WTC11 (cell line): ENCODE measurements around the gene OR5H1.

Experiments used
- EMX1 ChIP-seq: fragments of 250-450 bp; sonication (Bioruptor Pico); IDR thresholded peaks from 2 replicates; pipeline ENCODE4 v1.8.0; 2021; ENCODE audit warnings: mild to moderate bottlenecking
- SMAD3 ChIP-seq: sonication (generic); formaldehyde crosslinking; IDR thresholded peaks from 2 replicates; pipeline ENCODE4 v1.8.0; 2022; ENCODE audit warnings: missing genetic modification reagents, mild to moderate bottlenecking, borderline replicate concordance
- TF ChIP-seq, protein P1 (sequence below): fragments of 200-600 bp; IDR thresholded peaks from 2 replicates; pipeline ENCODE4 v1.8.0; 2022; ENCODE audit warnings: antibody characterized with exemption
- TF ChIP-seq, protein P2 (sequence below): sonication (generic); formaldehyde crosslinking; IDR thresholded peaks from 2 replicates; pipeline ENCODE4 v1.8.0; 2022; ENCODE audit warnings: mild to moderate bottlenecking, missing genetic modification reagents

DNA sequence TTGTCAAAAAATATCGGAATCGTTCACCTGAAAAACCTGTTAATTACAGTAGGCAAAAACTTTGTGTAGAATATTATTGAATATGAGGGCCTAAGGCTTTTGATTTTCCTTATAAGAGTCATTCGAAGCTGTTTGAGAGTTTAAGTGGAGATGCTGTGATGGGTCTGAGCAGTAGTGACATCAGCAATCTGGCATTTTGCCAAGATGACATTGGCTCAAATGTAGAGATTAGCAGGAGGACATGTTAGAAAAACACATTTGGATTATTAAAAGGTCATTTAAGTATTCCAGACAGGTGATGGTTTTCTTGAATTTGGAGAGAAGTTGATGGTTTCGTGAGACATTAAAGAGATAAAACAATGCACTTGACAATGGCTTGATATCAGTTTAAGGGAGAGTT is 30.7 kb upstream of the OR5H1 start:
- no peak for TF ChIP-seq SMAD3
- TF ChIP-seq, protein P1, sequence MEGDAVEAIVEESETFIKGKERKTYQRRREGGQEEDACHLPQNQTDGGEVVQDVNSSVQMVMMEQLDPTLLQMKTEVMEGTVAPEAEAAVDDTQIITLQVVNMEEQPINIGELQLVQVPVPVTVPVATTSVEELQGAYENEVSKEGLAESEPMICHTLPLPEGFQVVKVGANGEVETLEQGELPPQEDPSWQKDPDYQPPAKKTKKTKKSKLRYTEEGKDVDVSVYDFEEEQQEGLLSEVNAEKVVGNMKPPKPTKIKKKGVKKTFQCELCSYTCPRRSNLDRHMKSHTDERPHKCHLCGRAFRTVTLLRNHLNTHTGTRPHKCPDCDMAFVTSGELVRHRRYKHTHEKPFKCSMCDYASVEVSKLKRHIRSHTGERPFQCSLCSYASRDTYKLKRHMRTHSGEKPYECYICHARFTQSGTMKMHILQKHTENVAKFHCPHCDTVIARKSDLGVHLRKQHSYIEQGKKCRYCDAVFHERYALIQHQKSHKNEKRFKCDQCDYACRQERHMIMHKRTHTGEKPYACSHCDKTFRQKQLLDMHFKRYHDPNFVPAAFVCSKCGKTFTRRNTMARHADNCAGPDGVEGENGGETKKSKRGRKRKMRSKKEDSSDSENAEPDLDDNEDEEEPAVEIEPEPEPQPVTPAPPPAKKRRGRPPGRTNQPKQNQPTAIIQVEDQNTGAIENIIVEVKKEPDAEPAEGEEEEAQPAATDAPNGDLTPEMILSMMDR, result no peak
- no peak for TF ChIP-seq EMX1
- TF ChIP-seq, protein P2, sequence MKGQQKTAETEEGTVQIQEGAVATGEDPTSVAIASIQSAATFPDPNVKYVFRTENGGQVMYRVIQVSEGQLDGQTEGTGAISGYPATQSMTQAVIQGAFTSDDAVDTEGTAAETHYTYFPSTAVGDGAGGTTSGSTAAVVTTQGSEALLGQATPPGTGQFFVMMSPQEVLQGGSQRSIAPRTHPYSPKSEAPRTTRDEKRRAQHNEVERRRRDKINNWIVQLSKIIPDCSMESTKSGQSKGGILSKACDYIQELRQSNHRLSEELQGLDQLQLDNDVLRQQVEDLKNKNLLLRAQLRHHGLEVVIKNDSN (CRISPR knock-in tag), result no peak
